ENCODE results near the gene NT5DC2. TPM values are rescaled to one million over a fixed set of nuclear protein-coding genes. Genes with fewer than 3 reads are reported as not detected.

The NT5DC2 gene
- total and polyA plus RNA-seq, 2 of the 8 experiments (the other 6 are each of a cell fraction or from before 2014, with no cell fraction given), result 331 to 477 TPM

DNA sequence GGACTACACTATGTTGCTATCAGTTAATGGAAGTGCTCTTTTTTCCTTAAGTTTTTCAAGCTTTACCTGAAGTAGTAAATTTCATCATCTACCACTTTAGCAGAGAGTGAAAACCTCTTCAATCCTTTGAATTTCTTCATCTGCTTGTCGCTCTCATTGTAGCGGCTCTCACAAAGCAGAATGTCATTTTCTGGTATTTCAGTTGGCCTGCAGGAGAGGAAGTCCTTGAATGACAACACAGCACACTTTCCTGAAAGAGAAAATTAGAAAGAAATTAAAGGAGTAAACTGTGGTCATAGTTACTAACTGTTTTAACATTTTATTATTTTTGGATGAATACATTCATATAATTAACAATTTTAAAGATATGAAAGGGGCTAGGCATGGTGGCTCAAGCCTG is 30.3 kb upstream of the NT5DC2 start (continued):
- no peak for TF ChIP-seq CHD1 (IDR thresholded peaks at IDR 0.05; ENCODE audit: low read depth, low read length)
- TF ChIP-seq NANOG (IDR thresholded peaks at IDR 0.05; ENCODE audit: insufficient read depth, low read depth, low read length, poor library complexity, severe bottlenecking), result no peak
- no peak for TF ChIP-seq NRF1 (IDR thresholded peaks at IDR 0.05; ENCODE audit: low read depth, low read length)
- no peak for TF ChIP-seq ASH2L (IDR thresholded peaks at IDR 0.05; ENCODE audit: low read length)
- no peak for TF ChIP-seq GTF2F1 (IDR thresholded peaks at IDR 0.05; ENCODE audit: borderline replicate concordance, low read depth, low read length)
- TF ChIP-seq SRF (IDR thresholded peaks at IDR 0.05; ENCODE audit: low read depth, low read length), result no peak
- TF ChIP-seq POLR2A (IDR thresholded peaks at IDR 0.05; ENCODE audit: control extremely low read depth in 1 of 2, low read depth in 2 of 2, low read length in 2 of 2), result no peak
- no peak for TF ChIP-seq SIX5 (IDR thresholded peaks at IDR 0.05; ENCODE audit: low read depth, low read length)
